ELF-1 (cell line): ENCODE results near the gene DAZAP2.
A peak's percentile ranks its signal among the peaks of the same experiment; 100 is the strongest.
"Not testable (repeated sequence)": the region's sequence is repeated elsewhere in the genome, so short reads cannot be mapped to it uniquely, and the experiment has no call there.

ENCODE experiments used
- DNase-seq: peaks from one replicate; pipeline ENCODE4 v3.0.0-alpha.2; 2016; ENCODE audit warnings: low read depth, low spot score

Gene DAZAP2

DNA sequence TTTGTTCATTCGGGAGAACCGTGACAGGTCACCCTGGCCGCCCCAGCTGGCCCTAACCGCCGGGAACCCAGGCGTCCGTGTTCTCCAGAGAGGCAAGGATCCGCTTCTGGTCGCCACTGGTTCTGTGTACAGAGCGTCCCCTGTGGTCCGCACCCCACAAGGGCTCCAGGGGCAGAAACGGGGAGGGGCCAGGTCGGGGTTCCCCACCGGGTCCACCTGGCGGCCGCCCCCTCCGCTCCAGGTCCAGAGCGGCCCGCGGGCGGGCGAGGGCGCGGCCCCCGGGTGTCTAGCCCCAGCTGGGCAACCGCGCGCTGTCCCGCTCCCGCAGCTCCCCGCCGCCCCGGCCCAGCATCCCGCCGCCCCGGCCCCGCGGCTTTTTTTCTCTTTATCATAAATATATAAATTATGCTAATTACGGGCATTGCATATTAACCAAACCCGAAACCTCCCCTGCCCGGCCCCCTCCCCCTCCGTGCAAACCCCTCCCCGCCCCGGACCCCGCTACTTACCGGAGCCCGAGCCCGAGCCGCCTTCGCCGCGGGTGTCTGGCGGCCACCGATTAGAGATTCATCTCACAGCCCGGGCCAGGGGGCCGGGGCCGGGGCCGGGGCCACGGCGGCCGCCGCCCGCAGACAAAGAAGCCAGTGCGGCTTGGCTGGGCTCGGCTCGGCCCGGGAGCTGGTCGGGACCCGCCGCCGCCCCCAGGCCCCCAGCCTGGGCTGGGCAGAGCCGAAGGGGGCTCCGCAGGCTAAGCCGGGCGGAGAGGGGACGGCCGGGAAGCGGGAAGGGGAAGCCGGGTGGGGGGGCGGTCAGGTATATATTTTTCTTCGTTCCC is 21.3 kb upstream of the DAZAP2 start:
- DNase-seq, result peak; percentile 43

DNA sequence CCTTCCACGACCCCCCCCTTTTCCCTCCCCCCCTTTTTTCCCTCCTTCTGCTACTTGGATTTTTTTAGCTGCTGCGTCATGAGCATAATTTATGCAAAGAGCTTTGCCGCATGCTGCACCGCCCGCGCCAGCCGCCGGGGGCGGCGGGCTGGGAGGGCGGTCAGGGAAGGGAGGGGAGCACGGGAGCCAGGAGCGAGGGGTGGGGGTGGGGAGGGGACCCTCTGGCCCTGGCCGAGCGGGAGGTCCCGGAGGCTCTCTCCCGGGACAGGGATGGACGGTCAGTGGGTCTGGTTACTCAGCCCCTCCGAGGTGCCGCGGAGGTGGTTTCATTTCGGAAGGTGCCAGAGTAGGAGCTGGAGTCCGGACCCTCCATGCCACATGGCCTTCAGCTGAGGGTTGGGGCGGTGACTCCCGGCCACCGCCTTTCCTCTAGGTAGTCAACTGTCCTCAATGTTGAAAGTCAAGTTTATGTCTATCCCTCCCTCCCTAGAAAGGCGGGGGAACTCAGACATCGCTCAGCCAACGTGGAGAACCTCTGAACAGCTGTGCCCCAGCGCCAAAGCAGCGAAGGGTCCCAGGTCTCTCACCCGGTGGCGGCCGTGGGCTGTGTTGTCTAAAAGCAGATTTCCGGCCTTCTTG is 20.5 kb upstream of the DAZAP2 start, which contains the start of gene POU6F1:
TSS of gene POU6F1 (minus strand) at position 95 of the 639 bp plus-strand sequence. CDS start 11,226 bp downstream, outside the sequence.
- DNase-seq, result peak; percentile 83

DNA sequence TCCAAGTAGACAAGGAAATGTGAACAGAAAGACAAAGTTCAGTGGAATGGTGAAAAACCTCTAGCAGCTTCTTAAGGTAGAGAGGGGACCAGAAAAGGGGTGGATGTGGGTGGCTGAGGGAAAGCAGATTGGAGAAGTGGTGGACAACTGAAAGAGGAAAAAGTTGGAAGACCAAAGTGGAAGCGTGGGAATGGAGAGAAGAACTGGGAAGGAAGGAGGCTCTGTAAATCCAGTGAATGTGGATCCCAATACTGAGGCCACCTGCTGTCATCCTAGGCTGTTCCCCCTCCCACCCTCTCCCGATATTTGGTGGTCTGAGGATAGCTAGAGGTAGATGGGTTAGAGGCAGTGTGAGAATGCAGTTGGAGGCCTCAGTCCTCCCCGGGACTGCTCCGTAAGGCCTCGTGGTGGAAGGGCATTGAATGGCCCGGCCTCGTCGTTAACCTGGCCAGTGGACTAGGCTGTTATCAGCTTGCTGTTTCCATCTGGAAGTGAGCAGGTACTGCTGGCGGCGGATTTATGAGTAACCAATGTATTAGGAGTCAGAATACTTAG is 19.9 kb upstream of the DAZAP2 start:
- peak; percentile 57 for DNase-seq

DNA sequence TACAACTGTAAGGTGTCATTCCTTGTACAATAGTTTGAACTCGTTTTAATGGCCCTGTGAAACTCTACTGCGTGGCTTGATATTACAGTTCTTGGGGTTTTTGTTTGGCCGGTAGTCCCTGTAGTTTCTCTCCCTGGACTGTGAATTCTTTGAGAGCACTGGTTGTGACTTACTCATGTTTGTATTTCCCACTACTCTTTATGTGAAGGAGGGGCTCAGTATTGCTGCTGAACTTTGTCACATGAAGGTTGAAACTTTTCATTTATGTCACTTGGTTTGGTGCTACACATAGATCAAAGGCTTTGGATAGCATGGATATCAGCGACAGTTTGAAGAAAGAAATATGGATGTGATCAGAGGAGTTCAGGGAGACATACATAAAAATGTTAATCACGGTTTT is 19.3 kb upstream of the DAZAP2 start:
- DNase-seq, result no peak

DNA sequence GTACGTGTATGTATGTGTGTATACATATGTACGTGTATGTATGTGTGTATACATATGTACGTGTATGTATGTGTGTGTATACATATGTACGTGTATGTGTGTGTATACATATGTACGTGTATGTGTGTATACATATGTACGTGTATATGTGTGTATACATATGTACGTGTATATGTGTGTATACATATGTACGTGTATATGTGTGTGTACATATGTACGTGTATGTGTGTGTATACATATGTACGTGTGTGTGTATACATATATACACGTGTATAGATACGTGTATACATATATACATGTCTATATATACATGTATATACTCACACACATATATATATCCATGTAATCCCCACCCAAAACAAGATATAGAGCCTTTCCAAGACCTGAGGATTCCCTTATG is 18.8 kb upstream of the DAZAP2 start:
- DNase-seq, result not testable (repeated sequence)

DNA sequence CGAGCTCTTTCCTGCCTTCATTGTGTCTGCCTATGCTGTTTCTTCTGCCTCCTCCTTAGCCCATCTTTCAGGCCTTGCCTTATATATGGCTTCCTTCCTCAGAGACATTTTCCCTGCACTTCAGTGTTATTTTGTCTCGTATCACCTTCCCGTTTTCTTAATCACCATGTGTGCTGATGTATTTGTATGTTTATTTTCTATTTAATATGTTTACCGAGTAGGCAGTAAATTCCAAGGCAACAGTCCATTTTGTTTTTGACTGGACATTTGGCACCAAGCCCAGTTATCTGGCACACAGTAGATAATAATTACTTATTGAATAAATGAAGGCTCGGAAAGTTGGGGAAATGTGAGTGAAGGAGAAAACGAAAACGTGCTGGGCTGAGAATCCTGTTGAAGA is 16.2 kb upstream of the DAZAP2 start:
- no peak for DNase-seq

DNA sequence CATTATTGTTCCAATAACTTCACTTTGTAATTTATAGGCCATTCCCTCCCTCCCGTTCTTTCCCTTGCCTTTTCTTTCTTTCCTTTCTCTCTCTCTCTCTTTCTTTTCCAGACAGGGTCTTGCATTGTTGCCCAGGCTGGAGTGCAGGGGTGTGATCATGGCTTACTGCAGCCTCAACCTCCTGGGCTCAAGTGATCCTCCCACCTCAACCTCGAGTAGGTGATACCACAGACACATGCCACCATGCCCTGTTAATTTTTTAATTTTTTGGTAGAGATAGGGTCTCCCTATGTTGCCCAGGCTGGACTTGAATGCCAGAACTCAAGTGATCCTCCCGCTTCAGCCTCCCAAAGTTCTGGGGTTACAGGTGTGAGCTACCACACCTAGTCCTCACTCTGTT is 14.0 kb upstream of the DAZAP2 start:
- no peak for DNase-seq

DNA sequence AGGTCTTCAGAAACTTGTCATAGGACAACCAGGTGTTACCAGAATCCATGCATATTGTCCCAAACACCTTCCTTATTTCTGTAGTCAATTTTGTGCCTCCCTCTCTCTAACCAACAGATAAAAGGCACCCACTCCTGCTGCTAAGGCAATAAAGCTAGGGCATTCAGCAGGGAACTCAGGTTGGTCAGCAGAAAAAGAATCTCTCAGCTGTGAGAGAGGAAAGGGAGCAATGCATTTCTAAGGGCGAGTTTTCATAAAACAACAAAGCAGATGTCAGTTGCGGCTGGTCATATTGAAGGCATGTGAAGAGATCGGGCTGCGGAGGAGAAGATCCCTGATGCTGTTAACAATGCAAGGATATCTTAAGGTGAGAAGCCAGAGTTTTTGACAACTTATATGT is 13.4 kb upstream of the DAZAP2 start:
- no peak for DNase-seq

DNA sequence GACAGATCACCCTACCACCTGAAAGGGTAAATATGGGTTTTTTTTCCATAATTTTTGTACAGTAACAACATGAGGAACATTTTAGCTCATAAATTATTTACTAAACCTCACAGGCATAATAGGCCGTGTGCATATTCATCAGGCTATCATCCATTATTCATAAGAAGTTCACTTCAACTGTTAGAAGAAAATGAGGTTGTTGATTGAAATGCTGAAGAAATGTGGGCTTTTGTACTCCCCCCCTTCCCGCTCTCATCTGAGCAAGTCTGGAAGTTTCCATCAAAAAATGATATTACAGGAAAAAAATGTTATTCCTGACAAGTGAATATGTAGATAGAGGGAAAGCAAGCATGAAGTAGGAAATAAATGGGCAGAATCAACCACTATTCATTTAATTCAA is 12.9 kb upstream of the DAZAP2 start:
- DNase-seq, result no peak

DNA sequence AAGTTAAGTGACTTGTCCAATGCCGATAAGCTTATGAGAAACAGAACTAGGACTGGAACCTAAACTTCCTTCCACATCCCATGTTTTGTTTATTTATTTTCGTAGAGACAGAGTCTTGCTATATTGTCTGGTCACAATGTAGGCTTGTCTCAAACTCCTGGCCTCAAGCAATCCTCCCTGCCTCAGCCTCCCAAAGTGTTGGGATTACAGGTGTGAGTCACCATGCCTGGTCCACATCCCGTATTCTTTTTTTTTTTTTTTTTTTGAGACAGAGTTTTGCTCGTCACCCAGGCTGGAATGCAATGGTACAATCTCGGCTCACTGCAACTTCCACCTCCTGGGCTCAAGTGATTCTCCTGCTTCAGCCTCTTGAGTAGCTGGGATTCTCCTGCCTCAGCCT is 11.5 kb upstream of the DAZAP2 start:
- not testable (repeated sequence) for DNase-seq

DNA sequence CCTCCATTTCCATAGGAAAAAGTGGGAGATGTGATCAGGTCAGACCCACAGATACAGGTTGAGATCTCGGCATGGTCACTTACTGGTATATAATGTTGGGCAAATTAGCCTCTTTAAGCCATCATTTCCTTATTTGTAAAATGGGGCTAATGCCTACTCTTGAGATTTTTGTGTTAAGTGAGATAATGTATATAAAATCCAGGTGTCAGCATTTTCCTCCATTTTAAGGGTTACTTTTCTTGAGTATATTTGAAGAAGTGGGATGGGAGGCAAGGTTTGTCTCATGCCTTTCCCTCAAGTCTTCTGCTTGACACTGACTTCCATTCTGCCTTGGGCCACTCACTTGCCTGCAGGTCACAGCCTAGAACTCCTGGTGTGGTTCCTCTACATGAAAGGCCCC is 10.7 kb upstream of the DAZAP2 start:
- no peak for DNase-seq

DNA sequence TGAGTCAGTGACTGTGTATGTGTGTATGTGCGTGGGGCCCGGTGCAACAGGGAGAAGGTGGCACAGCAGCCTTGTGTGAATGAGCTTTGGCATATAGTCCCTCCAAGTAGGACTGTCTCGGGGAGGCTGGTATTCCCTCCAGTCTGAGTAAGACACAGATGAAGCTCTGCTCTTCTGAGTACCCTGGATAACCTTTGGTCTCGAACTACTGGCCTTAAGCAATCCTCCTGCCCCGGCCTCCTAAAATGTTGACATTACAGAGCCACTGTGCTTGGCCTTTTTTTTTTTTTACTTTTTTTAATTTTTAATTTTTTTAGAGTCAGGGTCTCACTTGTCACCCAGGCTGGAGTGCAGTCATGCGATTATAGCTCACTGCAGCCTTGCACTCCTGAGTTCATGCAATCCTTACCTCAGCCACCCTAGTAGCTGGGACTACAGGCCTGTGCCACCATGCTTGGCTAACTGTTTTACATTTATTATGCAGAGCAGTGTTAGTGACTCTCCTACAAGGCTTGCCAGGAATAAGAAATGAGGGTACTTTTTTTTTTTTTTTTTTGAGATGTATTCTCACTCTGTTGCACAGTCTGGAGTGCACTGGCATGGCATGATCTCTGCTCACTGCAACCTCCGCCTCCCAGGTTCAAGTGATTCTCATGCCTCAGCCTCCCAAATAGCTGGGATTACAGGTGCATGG is 9.4 kb upstream of the DAZAP2 start:
- DNase-seq, result no peak

DNA sequence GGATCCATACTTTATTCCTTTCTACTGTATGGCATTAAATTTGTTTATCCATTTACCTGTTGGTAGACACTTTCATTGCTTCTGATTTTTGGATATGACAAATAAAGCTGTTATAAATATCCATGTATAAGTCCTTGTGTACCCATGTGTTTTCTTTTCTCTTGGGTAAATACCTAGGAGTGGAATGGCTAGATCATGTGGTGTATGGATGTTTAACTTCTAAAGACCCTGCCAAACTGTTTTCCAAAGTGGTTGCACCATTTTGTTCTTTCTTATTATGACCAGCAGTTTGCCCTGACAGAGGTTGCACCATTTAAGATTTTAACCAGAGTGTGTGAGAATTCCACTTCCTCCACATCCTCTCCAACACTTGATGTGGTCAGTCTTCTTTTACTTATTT is 6.0 kb upstream of the DAZAP2 start:
- DNase-seq, result no peak

DNA sequence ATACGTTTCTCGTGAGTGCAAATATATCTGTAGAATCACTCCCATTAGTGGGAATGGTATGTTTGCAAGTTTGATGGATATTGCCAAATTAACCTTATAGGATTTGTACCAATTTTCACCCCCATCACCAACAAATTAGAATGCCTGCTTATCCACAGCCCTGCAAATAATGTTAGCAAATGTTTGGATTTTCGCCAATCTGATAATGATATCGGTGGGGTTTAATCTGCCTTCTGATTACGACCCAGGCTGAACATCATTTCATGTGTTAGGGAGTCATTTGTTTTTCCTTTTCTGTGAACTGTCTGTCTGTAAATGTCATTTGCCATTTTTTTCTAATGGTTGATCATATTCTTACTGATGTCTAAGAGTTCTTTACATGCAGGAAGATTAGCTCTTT is 4.1 kb upstream of the DAZAP2 start:
- DNase-seq, result no peak

DNA sequence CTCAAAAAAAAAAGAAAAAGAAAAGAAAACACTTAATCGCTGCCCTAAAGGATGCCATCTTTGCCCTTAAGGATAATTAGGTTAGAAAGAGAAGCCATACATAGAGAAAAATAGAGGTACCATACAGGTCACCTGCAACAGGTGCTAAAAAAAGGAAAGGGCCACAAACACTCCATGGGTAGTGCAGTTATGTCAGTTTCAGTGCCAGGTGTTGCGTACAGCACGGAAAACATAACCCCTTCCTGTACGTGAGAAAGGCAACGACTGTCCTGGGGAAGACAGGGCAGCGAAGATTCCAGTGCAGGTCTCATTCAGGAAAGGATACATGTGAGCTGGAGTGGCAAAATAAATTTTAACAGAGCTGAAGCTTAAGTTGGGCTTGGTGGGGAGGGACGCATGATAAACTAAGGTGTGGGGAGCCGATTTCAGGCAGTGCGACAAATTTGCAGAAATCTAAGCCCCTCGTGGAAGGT is 553 bp upstream of the DAZAP2 start:
- no peak for DNase-seq

DNA sequence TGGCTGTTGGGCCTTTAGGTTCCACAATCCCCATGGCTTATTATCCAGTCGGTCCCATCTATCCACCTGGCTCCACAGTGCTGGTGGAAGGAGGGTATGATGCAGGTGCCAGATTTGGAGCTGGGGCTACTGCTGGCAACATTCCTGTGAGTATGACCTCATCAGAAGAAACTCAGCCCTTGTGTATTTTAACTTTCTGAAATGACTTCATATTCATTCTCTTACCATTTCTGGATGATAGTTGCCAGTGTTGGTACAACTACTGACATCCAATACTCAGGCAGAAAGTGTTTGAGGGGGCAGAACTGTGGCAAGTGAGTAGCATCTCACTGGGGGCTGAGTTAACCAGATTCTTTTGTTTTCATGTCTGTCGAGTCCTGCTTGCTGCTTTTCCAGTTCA is 2.3 kb downstream of the DAZAP2 start:
- no peak for DNase-seq

DNA sequence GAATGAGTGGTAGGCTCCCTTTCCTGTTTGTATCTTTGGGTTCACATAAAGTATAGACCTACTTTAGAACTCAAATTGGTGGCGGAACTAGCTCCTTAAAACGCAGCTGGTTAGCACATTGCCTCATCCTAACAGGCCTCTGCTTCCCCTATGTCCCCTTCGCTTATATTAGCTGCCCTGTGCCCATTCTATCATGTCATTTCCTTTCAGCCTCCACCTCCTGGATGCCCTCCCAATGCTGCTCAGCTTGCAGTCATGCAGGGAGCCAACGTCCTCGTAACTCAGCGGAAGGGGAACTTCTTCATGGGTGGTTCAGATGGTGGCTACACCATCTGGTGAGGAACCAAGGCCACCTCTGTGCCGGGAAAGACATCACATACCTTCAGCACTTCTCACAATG is 3.5 kb downstream of the DAZAP2 start:
- no peak for DNase-seq

DNA sequence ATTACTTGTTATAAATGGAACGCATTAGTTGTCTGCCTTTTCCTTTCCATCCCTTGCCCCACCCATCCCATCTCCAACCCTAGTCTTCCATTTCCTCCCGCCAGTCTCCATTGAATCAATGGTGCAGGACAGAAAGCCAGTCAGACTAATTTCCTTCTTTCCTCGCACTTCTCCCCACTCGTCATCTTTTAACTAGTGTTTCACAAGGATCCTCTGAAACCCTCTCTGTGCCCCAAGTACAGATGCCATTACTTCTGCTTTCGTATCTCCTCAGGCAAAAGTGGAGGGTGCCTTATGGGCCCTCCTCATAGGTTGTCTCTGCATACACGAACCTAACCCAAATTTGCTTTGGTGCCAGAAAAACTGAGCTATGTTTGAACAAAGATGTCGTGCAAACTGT is 4.2 kb downstream of the DAZAP2 start:
- no peak for DNase-seq

DNA sequence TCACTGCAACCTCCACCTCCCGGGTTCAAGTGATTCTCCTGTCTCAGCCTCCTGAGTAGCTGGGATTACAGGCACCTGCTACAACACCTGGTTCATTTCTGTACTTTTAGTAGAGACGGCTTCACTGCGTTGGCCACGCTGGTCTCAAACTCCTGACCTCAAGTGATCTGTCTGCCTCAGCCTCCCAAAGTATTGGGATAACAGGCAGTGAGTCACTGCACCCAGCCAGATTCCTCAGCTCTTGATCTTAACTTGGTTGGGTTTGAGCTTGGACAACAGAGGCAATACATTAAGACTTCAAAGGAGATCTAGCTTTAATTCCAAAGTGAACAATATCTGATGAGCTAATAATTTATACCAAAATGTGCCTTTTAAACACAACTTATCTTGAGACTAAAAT is 5.6 kb downstream of the DAZAP2 start:
- no peak for DNase-seq

DNA sequence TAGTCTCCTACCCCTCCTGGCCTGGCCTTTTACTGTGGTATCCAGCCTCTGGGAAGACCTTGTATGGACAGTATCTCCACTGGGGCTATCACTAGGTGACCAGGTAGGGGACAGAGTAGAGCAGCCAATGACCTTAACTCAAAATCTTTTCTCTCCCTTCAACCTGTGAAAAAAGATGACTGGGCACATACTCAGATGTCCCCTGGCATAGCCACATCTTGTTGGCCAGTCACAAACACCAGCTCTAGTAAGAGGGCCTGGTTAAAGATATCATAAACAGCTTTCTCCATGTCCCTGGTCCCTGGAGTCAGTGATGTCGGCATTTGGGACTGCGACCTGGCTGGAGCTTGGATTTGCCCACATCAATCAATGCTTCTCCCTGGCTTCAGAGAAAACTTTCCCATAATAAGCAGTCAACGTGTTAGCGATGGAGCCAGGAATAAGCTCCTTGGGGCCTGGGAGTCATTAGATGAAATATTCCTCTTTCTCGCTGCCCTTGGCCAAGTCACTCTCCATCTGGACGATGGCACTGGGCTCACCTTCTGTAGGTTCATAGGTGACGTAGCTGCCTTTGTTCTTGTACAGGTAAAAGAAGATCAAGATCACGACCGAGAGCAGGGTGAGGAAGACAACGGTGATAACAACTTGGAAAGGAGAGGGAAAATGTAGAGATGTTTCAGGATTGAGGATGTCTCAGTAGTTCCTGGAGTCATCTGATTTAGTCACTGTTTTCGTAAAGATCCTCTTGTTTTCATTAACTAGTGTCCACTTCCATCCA is 7.0 kb downstream of the DAZAP2 start:
- no peak for DNase-seq

DNA sequence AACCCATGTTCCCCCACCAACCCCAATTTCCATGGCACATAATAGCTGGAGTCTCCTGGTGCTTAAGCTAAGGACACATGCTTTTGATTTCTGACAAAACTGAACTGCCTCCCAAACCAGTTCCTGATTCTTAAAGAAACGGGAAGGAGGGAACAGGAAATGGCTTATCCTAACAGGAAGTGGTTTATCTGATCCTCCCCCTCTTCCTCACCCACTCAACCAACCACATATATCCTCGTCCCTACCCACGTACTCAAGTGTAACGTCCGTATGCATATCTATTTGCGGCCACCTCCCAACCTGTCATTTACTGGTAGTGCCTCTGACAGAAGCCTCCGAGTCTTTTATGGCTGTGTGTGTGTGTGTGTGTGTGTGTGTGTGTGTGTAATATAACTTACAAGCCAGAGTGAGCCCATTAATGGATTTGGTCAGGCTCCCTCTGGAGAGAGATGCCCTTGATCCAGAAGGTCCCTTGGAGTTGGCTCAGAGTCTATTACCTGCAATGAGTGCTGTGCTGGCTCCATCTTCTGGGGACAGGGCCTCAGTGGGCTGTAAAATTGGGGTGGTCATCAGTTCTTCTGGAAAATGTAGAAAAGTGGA is 7.7 kb downstream of the DAZAP2 start:
- no peak for DNase-seq
